ENCODE measurements around the gene ARHGAP26. TPM values are rescaled to one million over a fixed set of nuclear protein-coding genes. Genes with fewer than 3 reads are reported as not detected.

Gene ARHGAP26
- total and polyA plus RNA-seq, 2 experiments from 2014 or later = 9.5 to 16.8 TPM

- DNase-seq (ENCODE audit: low spot score) (no peak), ATAC-seq (no peak)
- Mint-ChIP-seq H3K27ac (no peak overlapping the region), H3K4me3 (no peak overlapping the region), H3K27me3 (ENCODE audit: insufficient read depth, low read depth, poor library complexity) (peaks cover 2% of the 10 kb centered on the region), H3K4me1 (0 out of 3 replicates have a peak, but pooled peaks cover 3% of the 10 kb centered on the region), H3K9me3 (peaks cover 11% of the 10 kb centered on the region), H3K36me3 (ENCODE audit: low read depth) (peaks cover 12% of the 10 kb centered on the region; the same call in 2 of the 3 replicates)
- Histone ChIP-seq H3K27ac (ENCODE audit: low read depth) (no peak overlapping the region), H3K79me2 (replicated peaks; ENCODE audit: insufficient read depth) (no peaks in the 10 kb centered on the region), H3K9me2 (ENCODE audit: insufficient read depth) (no peaks in the 10 kb centered on the region), H3K4me1 (ENCODE audit: insufficient read depth) (no peaks in the 10 kb centered on the region), H3K27me3 (ENCODE audit: insufficient read depth) (no peaks in the 10 kb centered on the region), H3K4me3 (no peak overlapping the region), H3K4me2 (no peak overlapping the region), H2AFZ (no peak overlapping the region), H3F3A (replicated peaks; ENCODE audit: low read depth) (no peaks in the 10 kb centered on the region), H3K36me3 (ENCODE audit: insufficient read depth) (no peaks in the 10 kb centered on the region), H4K20me1 (replicated peaks; ENCODE audit: insufficient read depth) (no peaks in the 10 kb centered on the region)
- TF ChIP-seq EZH2phosphoT487 (IDR thresholded peaks at IDR 0.05; ENCODE audit: unreplicated experiment) (no peak), CREB1 (CRISPR knock-in tag; IDR thresholded peaks at IDR 0.05; ENCODE audit: low read depth) (no peak), JUNB (IDR thresholded peaks at IDR 0.05; ENCODE audit: unreplicated experiment) (no peak), STAT1 (IDR thresholded peaks at IDR 0.05; ENCODE audit: unreplicated experiment) (no peak), ZNF462 (CRISPR knock-in tag; IDR thresholded peaks at IDR 0.05) (no peak), ETS1 (IDR thresholded peaks at IDR 0.05) (no peak), ZNF331 (CRISPR knock-in tag; IDR thresholded peaks at IDR 0.05; ENCODE audit: low read depth) (no peak), EZH2 (IDR thresholded peaks at IDR 0.05; ENCODE audit: low read depth, unreplicated experiment) (no peak), NANOG (IDR thresholded peaks at IDR 0.05; ENCODE audit: borderline replicate concordance) (no peak), POLR2AphosphoS5 (IDR thresholded peaks at IDR 0.05; ENCODE audit: low read depth) (no peak), CTCF (conservative IDR thresholded peaks at IDR 0.05; ENCODE audit: low read depth in 2 of 2) (no peak), REST (IDR thresholded peaks at IDR 0.05; ENCODE audit: unreplicated experiment) (no peak)
Measured at GRCh38 chr5:143198332-143198731, 428.2 kb downstream of the ARHGAP26 start.

Measured in GM23338 (cell line).